Measurements from ENCODE around the gene MASTL.

The MASTL gene

GRCh38 chr10:27225642-27226257 is 70.6 kb downstream of the MASTL start:
- DNase-seq: no peak

- DNase-seq: no peak
Measured at GRCh38 chr10:27230022-27230421, 74.9 kb downstream of the MASTL start.

- no peak for DNase-seq
Measured at GRCh38 chr10:27235706-27236105, 80.6 kb downstream of the MASTL start.
